Fibroblast of villous mesenchyme (primary cell): Measurements from ENCODE around the gene FAM81A. TPM values are rescaled to one million over a fixed set of nuclear protein-coding genes. Genes with fewer than 3 reads are reported as not detected.

Source experiments
- DNase-seq: peaks from one replicate; pipeline ENCODE4 v3.0.0-alpha.2; 2010; ENCODE audit warnings: low read depth
- H3K4me3 ChIP-seq: 2 replicates; pipeline ENCODE4 v1.5.1; 2011; ENCODE audit warnings: low read depth, mild to moderate bottlenecking, low read length
- CTCF ChIP-seq: IDR thresholded peaks from 2 replicates; pipeline ENCODE4 v1.5.1; 2012; ENCODE audit warnings: low read depth, mild to moderate bottlenecking, low read length; ENCODE audit not compliant: insufficient read depth
- small RNA-seq: library from RNA; depleted of rRNA; stranded (forward); fragments of <200 nt; gene quantifications from one replicate; pipeline ENCODE3, GENCODE V24; 2012
- total RNA-seq: library from RNA; depleted of rRNA; stranded (reverse); fragments of >200 nt; gene quantifications from 2 replicates; pipeline ENCODE4 v1.2.3, GENCODE V29; 2012

FAM81A gene
- total RNA-seq, 1 donor, result under 0.01 TPM

- DNase-seq, result no peak
- no peak overlapping the region for H3K4me3 ChIP-seq
- no peak for TF ChIP-seq CTCF
These were observed 132.3 kb downstream of the FAM81A start for GRCh38 chr15:59570315-59570714.

GRCh38 chr15:59571606-59572005, 133.6 kb downstream of the FAM81A start:
- no peak for DNase-seq
- no peak overlapping the region for H3K4me3 ChIP-seq
- no peak for TF ChIP-seq CTCF

Small RNA genes lying within 50 kb of the gene (small RNA-seq; reads per million reads assigned to genes)
- gene RF00019, result not detected

Other genes with a start within 250 kb of the FAM81A start
- gene LDHAL6B, start 231.3 kb upstream of the FAM81A start, total RNA-seq, result not detected in 2 replicates
- 107 and 123 TPM in 2 replicates for gene MYO1E, start 65.3 kb upstream of the FAM81A start, total RNA-seq
- under 0.01 TPM in 2 replicates for gene GCNT3, start 173.6 kb downstream of the FAM81A start, total RNA-seq
- gene GTF2A2, start 219.3 kb downstream of the FAM81A start, total RNA-seq, result 25.1 and 39.3 TPM in 2 replicates